HepG2 (cell line): Measurements from ENCODE around the gene GALNT9. TPM values are rescaled to one million over a fixed set of nuclear protein-coding genes. Genes with fewer than 3 reads are reported as not detected.
A peak's percentile ranks its signal among the peaks of the same experiment; 100 is the strongest.

Source experiments
- ATAC-seq: fragments of 200-7000 bp; cut with Tn5 transposase; 3 replicates; pipeline ENCODE4 v1.9.1; 2020; ENCODE audit warnings: mild to moderate bottlenecking, moderate library complexity
- BruUV-seq: library from RNA; stranded (reverse); fragments of 400-500 nt; replicated peaks from 2 replicates; lab custom pipeline; 2021; lab: Mats Ljungman, UMichigan
- CTCF ChIA-PET: fragments of 300-600 bp; formaldehyde crosslinking; extraction: SDS; loops from one replicate; lab custom pipeline; 2021; ENCODE audit warnings: low total read pairs, inconsistent platforms, low intra/inter-chr PET ratio; lab: Yijun Ruan, JAX
- POLR2A ChIA-PET: fragments of 350-600 bp; sonication (Branson Sonifier 250); formaldehyde crosslinking; loops from one replicate; lab custom pipeline; 2020; ENCODE audit warnings: antibody characterized with exemption, inconsistent platforms; lab: Yijun Ruan, JAX
- DNase-seq: peaks from one replicate; pipeline ENCODE4 v3.0.0-alpha.2; 2015; ENCODE audit warnings: low spot score
- FAIRE-seq: peaks from 3 replicates; lab custom pipeline; 2011; peaks lifted over from hg19 to GRCh38; lab: Jason Lieb, UNC
- H2AFZ ChIP-seq: one replicate; pipeline ENCODE4 v1.6.1; 2011; ENCODE audit warnings: low read length, inconsistent platforms
- H3K27ac ChIP-seq: fragments of 300-600 bp; 3 replicates; pipeline ENCODE4 v1.8.0; 2011; ENCODE audit warnings: mixed run types, mild to moderate bottlenecking, mixed read lengths, low read length, inconsistent platforms; ENCODE audit not compliant: insufficient read depth; ENCODE audit errors: extremely low read length
- H3K27me3 ChIP-seq, 2 experiments: fragments of 200-600 bp in 1 of 2; 2 replicates in 1 of 2; 3 replicates in 1 of 2; pipeline versions ENCODE4 v1.6.0 to v1.8.0; 2011; ENCODE audit warnings: low read length in 2 of 2, mild to moderate bottlenecking in 2 of 2, moderate library complexity in 2 of 2, inconsistent platforms in 1 of 2; ENCODE audit not compliant: insufficient read depth in 2 of 2, control insufficient read depth in 1 of 2
- H3K36me3 ChIP-seq, 2 experiments: fragments of 200-600 bp in 1 of 2; replicated peaks in 1 of 2; 2 replicates in 1 of 2; 3 replicates in 1 of 2; pipeline versions ENCODE4 v1.5.1 to v1.8.0; 2011; ENCODE audit warnings: low read length in 2 of 2, inconsistent platforms in 1 of 2; ENCODE audit not compliant: insufficient read depth in 2 of 2, control insufficient read depth in 1 of 2
- H3K4me1 ChIP-seq: 2 replicates; pipeline ENCODE4 v1.5.1; 2012; ENCODE audit warnings: low read length, inconsistent platforms; ENCODE audit not compliant: insufficient read depth
- H3K4me2 ChIP-seq: 2 replicates; pipeline ENCODE4 v1.6.0; 2011; ENCODE audit warnings: low read depth, low read length, inconsistent platforms
- H3K4me3 ChIP-seq, 3 experiments: fragments of 200-600 bp in 1 of 3; sonication (generic), shearing (Covaris generic) in 1 of 3; replicated peaks in 1 of 3; 2 replicates each; pipeline ENCODE4 v1.5.1; 2011 to 2016; ENCODE audit warnings: low read length in 3 of 3, inconsistent platforms in 2 of 3, low read depth in 2 of 3, mild to moderate bottlenecking in 2 of 3, control low read depth in 1 of 3, mixed read lengths in 1 of 3; ENCODE audit not compliant: insufficient read depth in 1 of 3
- H3K79me2 ChIP-seq: one replicate; pipeline ENCODE4 v1.6.1; 2011; ENCODE audit warnings: low read length, inconsistent platforms; ENCODE audit not compliant: insufficient read depth
- H3K9ac ChIP-seq: 2 replicates; pipeline ENCODE4 v1.6.0; 2011; ENCODE audit warnings: mild to moderate bottlenecking, low read depth, low read length, inconsistent platforms; ENCODE audit not compliant: insufficient read depth
- H3K9me3 ChIP-seq: 2 replicates; pipeline ENCODE4 v1.5.1; 2012; ENCODE audit warnings: mild to moderate bottlenecking, low read length
- H4K20me1 ChIP-seq: 2 replicates; pipeline ENCODE4 v1.6.0; 2011; ENCODE audit warnings: inconsistent platforms, mild to moderate bottlenecking, low read length, moderate library complexity; ENCODE audit not compliant: insufficient read depth
- EP300 ChIP-seq, 3 experiments: sonication (generic) in 1 of 3; formaldehyde crosslinking in 1 of 3; IDR thresholded peaks; 2 replicates each; pipeline versions ENCODE4 v1.5.1 to v1.6.1; 2011 to 2020; ENCODE audit warnings: low read depth in 2 of 3, low read length in 2 of 3, borderline replicate concordance in 1 of 3, improper control_type of control experiment in 1 of 3, mild to moderate bottlenecking in 1 of 3, missing genetic modification reagents in 1 of 3, moderate library complexity in 1 of 3
- PHB2 ChIP-seq: fragments of 450-650 bp; IDR thresholded peaks from 2 replicates; pipeline ENCODE4 v1.6.1; 2018; ENCODE audit not compliant: partially characterized antibody
- SP4 ChIP-seq: sonication (generic); formaldehyde crosslinking; IDR thresholded peaks from 2 replicates; pipeline ENCODE4 v1.8.1; 2023; ENCODE audit warnings: mild to moderate bottlenecking, missing genetic modification reagents
- TBL1XR1 ChIP-seq: fragments of 150-350 bp; IDR thresholded peaks from 2 replicates; pipeline ENCODE4 v1.6.1; 2014; ENCODE audit warnings: borderline replicate concordance, low read length; ENCODE audit not compliant: partially characterized antibody
- ZBTB8A ChIP-seq: sonication (generic); formaldehyde crosslinking; IDR thresholded peaks from 2 replicates; pipeline ENCODE4 v1.4.0; 2020; ENCODE audit warnings: mild to moderate bottlenecking, low read depth, missing genetic modification reagents, borderline replicate concordance
- ZNF10 ChIP-seq: sonication (generic); formaldehyde crosslinking; IDR thresholded peaks from 2 replicates; pipeline ENCODE4 v1.4.0; 2020; ENCODE audit warnings: mild to moderate bottlenecking, low read depth, missing genetic modification reagents, borderline replicate concordance
- ZNF563 ChIP-seq: sonication (generic); formaldehyde crosslinking; IDR thresholded peaks from 2 replicates; pipeline ENCODE4 v1.8.0; 2022; ENCODE audit warnings: mild to moderate bottlenecking, moderate library complexity, missing genetic modification reagents
- ZNF761 ChIP-seq: sonication (generic); formaldehyde crosslinking; conservative IDR thresholded peaks from 2 replicates; pipeline ENCODE4 v1.4.0; 2020; ENCODE audit warnings: mild to moderate bottlenecking, missing genetic modification reagents
- WGBS: methylation state at CpG from one replicate; pipeline ENCODE4 v1.1.6; 2017; ENCODE audit warnings: low lambda C conversion rate; 5-methylcytosine and 5-hydroxymethylcytosine counted together
- in situ Hi-C: cut with HindIII; loops from 2 replicates; pipeline ENCODE4 v1.10.0; 2017; ENCODE audit warnings: low pct_unique_long_range_greater_than_20kb; ENCODE audit not compliant: extremely low pct_ligation_motif_present
- intact Hi-C: fragments of 100-400 bp; cut with micrococcal nuclease; formaldehyde crosslinking; loops from one replicate; pipeline ENCODE4 v1.10.0; 2022; ENCODE audit not compliant: unreplicated experiment
- polyA plus RNA-seq, 8 experiments: library from polyadenylated mRNA; depleted of rRNA in 3 of 8; stranded (reverse) in 7 of 8; unstranded in 1 of 8; fragments of >200 nt; fragmentation: Illumina TruSeq in 4 of 8; extraction: Trizol in 4 of 8; gene quantifications; 2 replicates each; pipeline versions ENCODE4 v1.2.1 to v1.2.3, GENCODE V29; 2011 to 2016; ENCODE audit warnings: low read depth in 4 of 8, missing spikeins in 1 of 8, mixed read lengths in 1 of 8; ENCODE audit not compliant: insufficient read depth in 1 of 8
- total RNA-seq, 5 experiments: library from RNA; depleted of rRNA; stranded (reverse); fragments of >200 nt; fragmentation: Illumina TruSeq; extraction: Trizol; gene quantifications; 2 replicates each; pipeline ENCODE4 v1.2.3, GENCODE V29; 2016; ENCODE audit warnings: low read depth in 1 of 5
- TF ChIP-seq, protein P1 (sequence below): sonication (generic); formaldehyde crosslinking; IDR thresholded peaks from 2 replicates; pipeline ENCODE4 v1.4.0; 2020; ENCODE audit warnings: missing genetic modification reagents
- TF ChIP-seq, protein P2 (sequence below): sonication (generic); formaldehyde crosslinking; IDR thresholded peaks from 2 replicates; pipeline ENCODE4 v1.4.0; 2020; ENCODE audit warnings: missing genetic modification reagents, borderline replicate concordance

The GALNT9 gene
- total and polyA plus RNA-seq, 2 of the 13 experiments (the other 11 are each of a cell fraction or from before 2014, with no cell fraction given): 0.04 TPM; not detected in 1

DNA sequence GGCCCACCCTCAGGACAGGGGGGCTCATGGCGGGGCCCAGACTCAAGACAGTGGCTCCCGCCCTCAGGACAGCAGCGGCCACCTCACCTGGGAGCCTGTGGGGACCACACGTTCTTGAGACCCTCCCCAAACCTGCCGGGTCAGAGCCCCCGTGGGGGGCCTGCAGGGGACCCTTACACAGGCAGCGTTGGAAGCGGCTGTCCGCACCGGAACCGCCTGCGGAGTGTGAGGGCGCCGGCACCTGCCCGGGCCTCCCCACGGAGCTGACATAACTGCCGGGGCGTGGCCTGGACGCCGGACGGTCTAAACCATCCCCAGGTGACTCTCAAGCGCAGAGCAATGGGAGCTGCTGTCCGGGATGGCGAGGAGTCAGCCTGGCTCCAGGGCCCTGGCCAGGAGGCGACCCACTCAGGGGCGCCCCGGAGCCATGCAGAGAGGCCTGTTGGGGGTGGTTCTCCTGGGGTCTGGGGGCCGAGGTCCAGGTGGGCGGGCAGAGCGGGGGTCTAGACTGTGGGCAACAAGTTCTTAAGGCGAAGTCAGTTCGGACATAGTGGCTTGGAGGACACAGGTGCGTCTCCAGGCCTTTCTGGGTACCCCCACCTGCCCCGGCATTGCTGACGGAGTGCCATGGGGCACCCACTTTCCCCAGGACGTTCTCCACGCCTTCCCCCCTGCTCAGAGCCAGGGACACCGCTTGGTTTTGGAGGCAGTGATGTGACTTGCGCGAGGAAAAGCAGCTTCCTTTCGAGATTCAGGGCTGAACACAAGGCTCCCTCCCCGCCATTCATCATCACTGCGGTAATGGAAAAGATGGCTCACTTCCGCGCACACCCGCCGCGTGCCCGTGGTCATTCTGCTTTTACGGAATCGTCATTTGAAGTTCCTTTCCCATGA is 23.2 kb downstream of the GALNT9 start:
- H3K4me2 ChIP-seq: no peak overlapping the region
- intact Hi-C loops: no loop called here
- peaks cover 4 to 52% of the 10 kb centered on the region in 2 experiments; a peak in 4 of 5 replicates for H3K27me3 ChIP-seq
- ChIA-PET CTCF (no interaction called here), POLR2A (no interaction called here)
- 61% methylated on average over 23 of the region's 51 CpGs for WGBS
- no peak for DNase-seq
- H2AFZ ChIP-seq: no peak overlapping the region
- FAIRE-seq: no peak
- in situ Hi-C loops: no loop called here
- no peaks in the 10 kb centered on the region for H4K20me1 ChIP-seq
- H3K9me3 ChIP-seq: peaks cover 2% of the 10 kb centered on the region; the same call in 1 of the 2 replicates
- TF ChIP-seq ZNF10 (CRISPR knock-in tag) (no peak), EP300 (IDR thresholded peaks at IDR 0.05; ENCODE audit: low read depth in 2 of 2, low read length in 2 of 2) (no peak), EP300 (CRISPR knock-in tag; IDR thresholded peaks at IDR 0.05; ENCODE audit: borderline replicate concordance) (no peak), SP4 (CRISPR knock-in tag) (no peak), ZBTB8A (CRISPR knock-in tag) (no peak), PHB2 (no peak), ZNF563 (CRISPR knock-in tag) (no peak), ZNF761 (CRISPR knock-in tag) (no peak), TBL1XR1 (no peak)
- TF ChIP-seq, protein P1, sequence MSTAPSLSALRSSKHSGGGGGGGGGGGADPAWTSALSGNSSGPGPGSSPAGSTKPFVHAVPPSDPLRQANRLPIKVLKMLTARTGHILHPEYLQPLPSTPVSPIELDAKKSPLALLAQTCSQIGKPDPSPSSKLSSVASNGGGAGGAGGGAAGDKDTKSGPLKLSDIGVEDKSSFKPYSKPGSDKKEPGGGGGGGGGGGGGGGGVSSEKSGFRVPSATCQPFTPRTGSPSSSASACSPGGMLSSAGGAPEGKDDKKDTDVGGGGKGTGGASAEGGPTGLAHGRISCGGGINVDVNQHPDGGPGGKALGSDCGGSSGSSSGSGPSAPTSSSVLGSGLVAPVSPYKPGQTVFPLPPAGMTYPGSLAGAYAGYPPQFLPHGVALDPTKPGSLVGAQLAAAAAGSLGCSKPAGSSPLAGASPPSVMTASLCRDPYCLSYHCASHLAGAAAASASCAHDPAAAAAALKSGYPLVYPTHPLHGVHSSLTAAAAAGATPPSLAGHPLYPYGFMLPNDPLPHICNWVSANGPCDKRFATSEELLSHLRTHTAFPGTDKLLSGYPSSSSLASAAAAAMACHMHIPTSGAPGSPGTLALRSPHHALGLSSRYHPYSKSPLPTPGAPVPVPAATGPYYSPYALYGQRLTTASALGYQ (CRISPR knock-in tag): no peak
- TF ChIP-seq, protein P2, sequence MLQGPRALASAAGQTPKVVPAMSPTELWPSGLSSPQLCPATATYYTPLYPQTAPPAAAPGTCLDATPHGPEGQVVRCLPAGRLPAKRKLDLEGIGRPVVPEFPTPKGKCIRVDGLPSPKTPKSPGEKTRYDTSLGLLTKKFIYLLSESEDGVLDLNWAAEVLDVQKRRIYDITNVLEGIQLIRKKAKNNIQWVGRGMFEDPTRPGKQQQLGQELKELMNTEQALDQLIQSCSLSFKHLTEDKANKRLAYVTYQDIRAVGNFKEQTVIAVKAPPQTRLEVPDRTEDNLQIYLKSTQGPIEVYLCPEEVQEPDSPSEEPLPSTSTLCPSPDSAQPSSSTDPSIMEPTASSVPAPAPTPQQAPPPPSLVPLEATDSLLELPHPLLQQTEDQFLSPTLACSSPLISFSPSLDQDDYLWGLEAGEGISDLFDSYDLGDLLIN: no peak
- H3K9ac ChIP-seq: no peak overlapping the region
- H3K79me2 ChIP-seq: no peaks in the 10 kb centered on the region
- H3K27ac ChIP-seq: no peak overlapping the region
- H3K4me1 ChIP-seq: no peaks in the 10 kb centered on the region
- peak; percentile 19; the same call in 2 of the 3 replicates for ATAC-seq
- no peaks in the 10 kb centered on the region for H3K36me3 ChIP-seq
- H3K4me3 ChIP-seq: no peak overlapping the region
- no TSS peak for BruUV-seq
